ENCODE measurements around the gene NTM. TPM values are rescaled to one million over a fixed set of nuclear protein-coding genes. Genes with fewer than 3 reads are reported as not detected.

Gene NTM
- total RNA-seq, 1 experiment from 2014 or later: 3.1 TPM

DNA sequence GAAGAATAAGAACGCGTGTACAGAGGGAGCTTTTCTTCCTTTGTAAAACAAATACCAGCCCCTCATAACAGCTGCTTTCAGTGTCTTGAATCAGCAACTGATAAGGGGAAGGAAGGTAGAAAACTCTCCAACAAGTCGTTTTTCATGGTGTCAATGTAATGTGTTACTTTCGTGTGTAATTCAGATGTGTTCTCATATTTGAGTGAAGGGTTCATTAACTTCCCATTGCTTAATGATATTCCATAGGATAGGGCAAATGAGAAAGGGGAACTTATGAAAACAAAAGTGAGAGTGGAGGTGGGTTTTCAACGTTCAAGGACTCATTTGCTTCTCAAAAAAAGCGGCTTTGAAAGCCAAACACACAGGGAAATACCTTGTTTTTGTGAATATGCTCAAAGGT lies 452.1 kb downstream of the NTM start:
- DNase-seq (ENCODE audit: low spot score): no peak

DNA sequence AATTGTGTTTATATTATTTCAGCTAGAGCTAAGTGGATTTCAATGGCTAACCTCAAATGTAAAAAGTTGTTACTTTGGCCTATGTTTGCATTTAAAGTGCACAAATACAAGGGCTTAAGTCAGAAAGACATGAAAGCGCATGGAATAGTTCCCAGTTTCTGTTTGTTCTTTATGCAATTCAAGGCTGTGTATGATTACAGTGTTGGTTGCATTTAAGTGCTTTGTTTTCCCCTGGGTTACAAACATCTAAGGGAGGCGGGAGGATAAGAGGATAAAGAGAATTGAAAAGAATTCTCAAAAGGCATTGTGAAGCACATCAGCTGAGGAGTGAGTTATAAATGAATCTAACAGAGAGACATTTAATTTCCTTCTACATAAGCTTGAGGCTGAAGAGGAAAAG lies 453.4 kb downstream of the NTM start:
- DNase-seq (ENCODE audit: low spot score): no peak

DNA sequence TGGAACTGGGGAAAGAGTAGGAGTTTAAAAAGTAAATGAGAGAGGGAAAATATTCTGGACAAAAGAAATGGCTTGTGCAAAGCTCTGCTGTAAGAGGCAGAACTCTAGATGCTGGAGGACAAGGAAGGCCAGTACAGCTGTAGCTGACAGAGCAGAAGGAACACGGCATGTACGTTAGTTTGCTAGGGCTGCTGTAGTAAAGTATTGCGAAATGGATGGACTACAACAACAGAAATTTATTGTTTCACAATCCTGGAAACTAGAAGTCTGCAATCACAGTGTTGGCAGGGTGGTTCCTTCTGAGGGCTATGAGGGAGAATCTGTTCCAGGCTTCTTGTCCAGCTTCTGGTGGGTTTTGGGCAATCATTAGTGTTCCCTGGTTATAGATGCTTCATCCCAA lies 454.4 kb downstream of the NTM start:
- no peak for DNase-seq (ENCODE audit: low spot score)

DNA sequence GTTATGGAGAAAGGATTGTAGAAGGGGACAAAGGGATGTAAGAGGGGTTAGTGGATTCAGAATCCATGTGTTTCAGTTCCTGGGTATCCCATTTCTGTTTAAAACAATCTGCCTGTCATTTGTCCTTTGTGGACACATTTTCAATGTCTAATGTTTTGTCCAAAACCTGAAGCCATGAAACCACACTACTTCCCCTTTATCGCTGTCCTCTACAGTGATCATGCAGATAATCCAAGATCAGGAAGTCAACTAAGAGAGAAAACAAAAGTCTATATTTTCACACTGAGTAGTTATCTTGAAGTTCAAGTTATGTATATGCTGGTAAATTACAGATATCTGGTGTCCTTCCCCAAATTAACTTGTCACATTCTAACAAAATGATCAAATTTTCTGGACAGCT lies 457.0 kb downstream of the NTM start:
- no peak for DNase-seq (ENCODE audit: low spot score)

DNA sequence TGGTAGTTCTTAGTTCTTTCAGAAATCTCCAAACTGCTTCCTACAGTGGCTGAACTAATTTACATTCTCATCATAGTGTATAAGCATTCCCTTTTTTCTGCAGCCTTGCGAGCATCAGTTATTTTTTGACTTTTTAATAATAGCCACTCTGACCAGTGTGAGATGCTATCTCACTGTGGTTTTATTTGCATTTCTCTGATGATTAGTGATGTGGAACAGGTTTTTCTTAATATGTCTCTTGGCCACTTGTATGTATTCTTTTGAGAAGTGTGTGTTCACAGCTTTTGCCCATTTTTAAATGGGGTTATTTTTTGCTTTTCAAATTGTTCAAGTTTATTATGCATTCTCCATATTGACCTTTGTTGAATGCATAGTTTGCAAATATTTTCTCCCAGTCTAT lies 459.3 kb downstream of the NTM start:
- no peak for DNase-seq (ENCODE audit: low spot score)

DNA sequence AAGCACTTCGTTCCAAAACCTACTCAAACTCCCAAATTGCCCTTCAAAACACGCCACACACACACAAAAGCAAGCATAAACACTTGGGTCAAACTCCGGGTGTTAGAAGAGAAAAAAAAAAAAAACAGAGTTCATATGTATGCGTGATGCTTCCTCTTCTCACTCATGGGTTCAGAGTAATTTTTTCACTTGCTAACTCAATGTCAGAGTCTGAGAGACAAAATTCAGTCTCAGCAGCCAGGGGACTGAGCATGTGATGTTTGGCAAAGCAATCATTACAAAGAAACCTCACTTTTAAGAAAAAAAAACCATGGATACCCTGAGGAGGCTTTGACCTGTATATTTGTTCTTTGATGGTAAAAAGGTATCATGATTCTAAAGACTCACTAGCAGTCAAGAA lies 461.7 kb downstream of the NTM start:
- no peak for DNase-seq (ENCODE audit: low spot score)

DNA sequence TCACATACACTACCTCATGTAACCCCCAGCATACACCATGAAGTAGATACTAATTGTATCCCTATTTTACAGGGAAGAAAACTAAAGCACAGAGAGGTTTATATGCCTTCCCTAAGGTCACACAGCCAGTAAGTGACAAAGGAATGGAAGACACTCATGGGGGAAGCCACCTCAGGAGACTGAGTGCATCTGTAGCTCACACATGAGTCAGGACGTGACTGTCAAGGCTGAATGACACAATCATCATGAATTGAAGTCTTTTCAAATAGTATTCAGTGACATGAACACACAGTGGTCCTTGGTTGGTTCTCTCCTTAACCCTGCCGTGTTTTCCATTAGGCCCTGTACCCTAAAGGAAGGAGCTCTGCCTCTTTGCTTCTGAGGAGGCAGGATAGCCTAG lies 463.0 kb downstream of the NTM start:
- no peak for DNase-seq (ENCODE audit: low spot score)

DNA sequence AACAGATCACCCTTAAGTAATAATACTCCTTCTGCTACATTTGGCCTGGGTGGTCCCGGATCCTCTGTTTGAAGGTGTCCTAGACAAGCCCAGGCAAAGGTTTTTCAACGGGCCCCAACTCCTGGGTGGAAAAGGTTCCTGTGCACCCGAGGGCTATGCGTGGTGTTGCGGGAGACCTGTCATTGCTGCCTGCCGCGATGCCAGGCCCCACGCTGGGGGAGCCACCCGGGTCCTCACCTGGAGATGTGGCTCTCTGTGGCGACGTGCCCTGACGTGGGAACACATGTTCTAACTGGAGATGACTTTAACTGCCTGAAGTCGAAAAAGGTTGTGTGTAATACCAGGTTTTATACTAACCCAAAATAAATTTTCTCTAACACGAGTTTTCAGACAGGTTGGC lies 467.1 kb downstream of the NTM start:
- DNase-seq (ENCODE audit: low spot score): no peak

DNA sequence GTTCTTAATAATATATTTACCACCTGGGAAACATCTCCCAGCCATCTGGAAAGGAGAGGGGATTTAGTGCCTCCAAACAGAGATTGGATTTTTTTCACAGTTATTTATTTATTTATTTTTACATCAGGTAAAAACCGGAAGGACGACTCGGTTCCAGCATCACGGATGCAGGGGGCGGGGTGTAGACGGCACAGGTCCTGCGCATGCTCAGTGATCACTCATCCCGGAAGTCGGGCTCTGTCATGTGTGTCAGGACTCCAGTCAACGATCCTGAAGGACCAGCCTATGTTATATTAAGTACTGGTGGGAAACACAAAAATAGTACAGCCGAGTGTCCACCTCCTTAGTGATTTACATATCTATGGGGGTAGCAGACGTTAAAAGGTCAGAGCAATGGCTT lies 467.6 kb downstream of the NTM start:
- no peak for DNase-seq (ENCODE audit: low spot score)

DNA sequence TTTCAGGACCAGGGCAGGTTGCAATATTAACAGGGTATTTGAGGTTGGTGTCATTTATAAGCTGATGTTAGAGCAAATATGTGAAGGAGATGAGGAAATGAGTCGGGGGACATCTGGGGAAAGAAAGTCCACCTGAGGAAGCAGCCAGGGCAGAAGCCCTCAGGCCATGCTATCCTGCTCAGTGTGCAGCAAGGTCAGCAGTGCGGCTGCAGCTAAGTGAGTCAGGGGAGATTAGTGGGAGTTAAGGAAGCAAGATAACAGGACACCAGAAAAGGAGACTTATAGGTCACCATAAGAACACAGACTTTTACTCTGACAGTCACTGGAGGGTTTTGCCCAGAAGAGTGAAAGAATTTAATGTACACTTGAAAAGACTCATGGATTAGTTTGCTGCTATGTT lies 468.9 kb downstream of the NTM start:
- no peak for DNase-seq (ENCODE audit: low spot score)

DNA sequence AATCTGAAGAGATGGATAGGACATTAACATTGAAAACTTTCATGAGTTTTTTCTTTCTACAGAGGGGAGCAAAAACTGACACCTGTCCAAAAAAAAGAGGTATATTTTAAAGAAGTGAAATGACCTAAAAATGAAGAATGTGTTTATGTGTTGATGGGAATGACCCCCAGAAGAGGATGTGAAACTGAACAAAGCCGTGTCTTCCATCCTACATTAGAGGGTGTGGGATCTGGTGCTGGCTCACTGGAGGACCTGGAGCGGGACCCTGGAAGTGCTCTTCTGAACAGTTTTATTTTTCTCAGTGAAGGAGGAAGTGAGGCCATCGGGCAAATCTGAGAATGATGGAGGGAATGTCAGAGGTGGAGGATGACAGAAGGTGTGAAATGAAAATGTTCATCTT lies 470.1 kb downstream of the NTM start:
- no peak for DNase-seq (ENCODE audit: low spot score)

DNA sequence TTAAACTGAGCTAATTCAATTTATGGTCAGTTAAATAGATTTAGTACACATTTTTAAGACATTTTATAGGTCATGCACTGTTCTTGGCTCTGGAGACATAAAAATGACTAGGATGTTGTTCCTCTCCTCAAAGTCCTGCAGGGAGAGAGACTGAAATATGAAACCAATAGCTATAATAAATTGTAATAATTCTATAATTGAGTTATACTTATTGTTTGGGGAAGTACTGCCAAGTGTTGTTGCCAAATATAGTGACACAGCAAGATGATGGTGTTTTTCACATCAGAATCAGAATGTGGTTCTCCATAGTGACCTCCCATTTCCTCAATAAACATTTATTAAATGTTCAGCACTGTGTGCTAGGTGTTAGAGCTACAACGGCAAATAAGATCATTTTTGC lies 470.6 kb downstream of the NTM start:
- DNase-seq (ENCODE audit: low spot score): no peak

DNA sequence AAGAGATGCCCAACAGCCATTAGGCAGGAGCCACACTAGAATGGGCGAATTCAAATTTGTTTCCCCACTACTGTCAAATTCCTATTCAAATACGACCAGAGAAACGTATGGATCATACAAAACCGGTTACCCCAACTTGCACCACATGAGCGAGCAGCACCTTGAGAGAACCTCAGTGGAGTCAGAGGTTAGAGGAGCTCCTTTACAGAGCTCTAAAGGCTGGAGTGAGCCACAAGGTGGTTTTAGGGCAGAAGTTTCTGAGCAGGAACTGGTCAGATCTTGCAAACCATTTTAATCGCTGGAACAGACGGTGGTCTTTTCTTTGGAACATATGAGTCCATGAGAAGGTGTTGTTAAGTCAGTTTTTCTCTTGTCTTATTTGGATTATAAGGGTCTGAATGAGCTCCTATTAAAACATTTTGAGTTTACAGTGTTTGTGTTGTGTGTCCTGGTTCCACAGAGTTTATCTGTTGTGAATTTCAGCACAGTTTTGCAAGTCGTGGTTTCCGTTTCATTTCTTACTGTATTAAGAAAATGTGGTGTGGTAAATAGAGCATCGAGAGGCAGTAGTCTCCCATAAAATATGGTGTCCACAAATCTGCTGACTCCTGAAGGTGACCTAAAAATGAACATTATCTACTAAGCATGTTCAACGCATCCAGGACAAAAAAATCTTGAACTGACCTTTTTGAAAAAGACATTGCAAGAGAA lies 471.7 kb downstream of the NTM start:
- DNase-seq (ENCODE audit: low spot score): no peak

DNA sequence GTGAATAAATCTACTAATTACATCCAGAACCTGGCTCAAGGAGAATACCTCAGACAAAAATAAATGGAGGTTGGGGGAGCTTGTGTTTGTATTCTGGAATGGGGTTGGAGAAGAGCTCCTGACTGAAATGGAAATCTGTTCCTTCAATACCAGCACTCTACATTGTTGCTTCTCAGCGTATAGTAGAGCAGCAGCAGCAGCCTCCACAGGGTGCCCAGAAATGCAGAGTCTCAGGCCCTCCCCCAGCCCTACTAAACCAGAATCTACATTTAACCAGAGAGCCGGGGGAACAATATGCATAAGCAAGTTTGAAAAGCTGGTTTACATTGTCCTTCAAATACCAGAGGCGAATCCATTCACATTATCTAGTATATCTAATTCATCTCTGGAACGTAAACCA lies 474.8 kb downstream of the NTM start:
- no peak for DNase-seq (ENCODE audit: low spot score)

DNA sequence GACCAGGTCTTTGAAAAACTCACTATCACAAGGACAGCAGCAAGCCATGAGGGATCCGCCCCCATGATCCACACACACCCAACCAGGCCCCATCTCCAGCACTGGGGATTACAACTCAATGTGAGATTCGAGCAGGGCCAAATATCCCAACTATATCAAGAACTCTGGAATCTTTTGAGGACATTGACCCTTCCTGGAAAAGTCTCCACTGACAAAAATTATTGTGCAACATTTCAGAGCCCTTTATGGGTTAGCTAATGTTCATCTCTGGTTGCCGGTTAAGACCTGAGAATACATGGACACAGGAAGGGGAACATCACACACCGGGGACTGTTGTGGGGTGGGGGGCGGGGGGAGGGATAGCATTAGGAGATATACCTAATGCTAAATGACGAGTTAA lies 479.1 kb downstream of the NTM start:
- no peak for DNase-seq (ENCODE audit: low spot score)

DNA sequence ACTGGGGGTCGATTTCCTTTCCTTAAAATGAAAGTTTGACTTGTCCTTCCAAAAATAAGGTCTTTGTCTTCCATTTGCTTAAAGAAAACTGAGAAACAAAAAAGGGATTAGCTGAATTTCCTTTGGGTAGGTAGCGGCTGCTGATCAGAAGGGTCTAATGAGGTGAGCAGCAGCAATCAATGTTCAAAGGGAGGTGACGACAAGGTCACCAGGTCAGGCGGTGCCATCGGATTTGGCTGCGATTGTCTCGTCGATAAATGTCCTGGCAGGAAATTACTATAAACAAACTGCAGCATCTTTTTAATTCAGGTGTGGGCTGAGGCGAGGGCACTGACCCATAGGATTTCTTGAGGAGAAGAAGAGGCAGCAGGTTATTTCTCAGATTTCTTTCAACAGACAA lies 480.1 kb downstream of the NTM start:
- no peak for DNase-seq (ENCODE audit: low spot score)

DNA sequence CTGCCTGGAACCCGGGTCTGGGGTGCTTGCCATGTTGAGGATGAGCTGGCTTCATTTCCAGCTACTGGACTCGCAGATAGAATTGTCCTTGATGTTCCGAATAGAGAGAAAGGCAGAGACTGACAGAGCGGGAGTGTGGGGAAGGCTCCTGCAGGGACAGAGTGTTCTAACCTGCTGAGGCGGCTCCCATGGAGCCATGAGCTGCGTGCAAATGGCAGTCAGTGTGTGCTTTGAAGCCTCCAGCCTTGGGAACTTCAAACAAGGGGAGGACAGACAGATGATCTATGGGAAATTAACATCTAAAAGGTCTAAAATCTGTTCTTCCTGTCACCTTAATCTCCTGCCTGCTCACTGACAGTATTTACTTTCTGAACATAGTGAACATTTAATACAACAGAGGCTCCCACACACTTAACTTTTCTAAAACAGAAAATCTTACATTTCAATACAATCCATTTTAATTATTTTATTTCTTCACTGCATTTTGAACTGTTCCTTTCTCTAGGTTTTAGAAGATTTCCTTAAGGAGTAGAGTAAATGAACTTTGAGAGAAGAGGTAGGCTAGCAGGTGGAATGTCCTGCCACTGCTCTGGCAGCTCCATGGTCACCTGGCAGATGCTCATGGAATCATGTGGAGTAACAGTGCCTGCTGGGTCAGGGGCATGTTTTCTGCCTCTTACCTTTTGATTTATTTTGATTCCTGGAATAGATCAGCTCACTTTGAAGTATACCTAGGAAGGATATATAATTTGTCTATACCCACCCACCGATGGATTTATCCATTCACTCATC lies 481.7 kb downstream of the NTM start:
- DNase-seq (ENCODE audit: low spot score): no peak

DNA sequence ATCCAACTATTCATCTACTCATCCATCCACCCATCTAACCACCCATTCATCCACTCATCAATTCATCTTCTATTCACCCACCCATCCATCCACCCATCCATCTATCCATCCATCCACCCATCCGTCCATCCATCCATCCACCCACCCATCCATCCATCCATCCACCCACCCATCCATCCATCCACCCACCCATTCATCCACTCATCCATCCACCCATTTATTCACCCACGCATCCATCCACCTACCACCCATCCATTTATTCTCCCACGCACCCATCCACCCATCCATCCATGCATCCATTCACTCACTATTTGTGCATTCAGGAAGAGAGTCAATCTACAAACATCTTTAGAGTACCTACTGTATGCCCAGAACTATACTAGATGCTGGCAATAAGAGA lies 482.3 kb downstream of the NTM start:
- DNase-seq (ENCODE audit: low spot score): no peak

DNA sequence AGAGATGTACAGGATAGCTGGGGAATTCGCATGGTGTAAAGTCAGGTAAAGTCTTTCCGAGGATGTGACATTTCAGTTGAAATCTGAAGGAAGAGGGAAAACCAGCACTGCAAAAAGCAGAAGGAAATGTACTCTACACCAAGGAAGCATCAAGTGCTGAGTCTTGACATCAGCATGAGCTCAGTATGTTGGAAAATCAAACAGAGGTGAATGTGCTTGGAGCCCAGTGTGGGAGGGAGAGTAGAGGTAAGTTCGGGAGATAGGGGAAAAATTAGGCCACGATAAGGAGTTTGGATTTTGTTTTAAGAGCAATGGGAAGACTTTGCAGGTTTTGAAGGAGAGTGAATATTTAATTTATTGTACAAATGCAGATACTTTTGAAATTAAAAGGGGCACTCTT lies 484.0 kb downstream of the NTM start:
- no peak for DNase-seq (ENCODE audit: low spot score)

DNA sequence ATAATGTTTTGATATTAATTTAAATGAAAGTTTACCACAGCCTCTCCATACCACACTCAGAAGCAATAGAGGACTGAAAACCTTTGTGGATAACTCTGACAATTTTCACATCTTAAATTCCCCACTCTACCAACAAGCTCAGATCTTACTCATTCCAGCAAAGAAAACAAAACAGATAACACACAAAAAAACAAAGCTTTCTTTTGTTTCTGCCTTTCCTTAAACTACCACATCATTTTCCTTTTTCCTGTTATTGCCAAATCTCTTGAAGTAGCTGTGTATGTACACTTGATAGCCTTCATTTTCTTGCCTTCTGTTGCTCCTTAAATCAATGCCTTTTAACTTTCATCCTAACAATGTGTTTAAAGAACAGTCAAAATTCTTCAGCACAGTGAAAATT lies 484.9 kb downstream of the NTM start:
- no peak for DNase-seq (ENCODE audit: low spot score)

DNA sequence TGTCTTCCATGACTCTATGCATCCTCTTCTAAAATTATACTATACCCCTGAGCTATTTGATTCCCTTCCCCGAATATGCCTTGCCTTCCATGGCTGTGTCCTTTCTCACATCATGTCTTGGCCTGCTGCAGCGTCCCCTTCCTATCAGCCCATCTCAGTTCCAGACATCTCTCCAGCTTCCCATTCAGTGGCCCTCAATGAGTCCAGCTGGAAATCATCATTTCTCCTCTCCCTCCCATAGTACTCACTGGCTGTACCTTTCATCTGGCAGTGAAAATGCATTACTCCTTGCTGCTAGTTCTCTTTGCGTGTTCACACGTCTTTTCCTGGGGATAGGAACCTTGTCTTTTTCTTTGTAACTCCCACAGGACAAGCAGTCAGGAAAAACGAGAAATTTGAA lies 486.8 kb downstream of the NTM start:
- DNase-seq (ENCODE audit: low spot score): no peak

DNA sequence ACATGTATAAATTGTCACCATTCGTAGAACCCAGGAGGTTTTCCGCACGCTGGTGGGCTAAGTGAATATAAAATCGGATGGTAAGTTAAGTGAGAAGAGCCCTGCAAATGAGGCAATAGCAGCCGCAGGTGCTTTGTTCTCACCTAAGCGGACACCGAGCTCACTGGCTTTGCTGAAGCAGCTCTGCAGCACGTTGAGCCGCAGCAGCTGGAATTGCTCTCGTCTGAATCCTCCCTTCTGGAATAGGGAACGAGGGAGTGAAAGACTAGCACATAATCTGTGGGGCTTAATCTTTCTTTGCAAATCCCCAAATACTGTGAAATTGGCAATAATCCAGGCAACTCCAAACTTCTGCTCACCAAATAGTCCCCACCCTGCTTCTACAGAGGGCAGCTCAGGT lies 488.1 kb downstream of the NTM start:
- DNase-seq (ENCODE audit: low spot score): no peak

DNA sequence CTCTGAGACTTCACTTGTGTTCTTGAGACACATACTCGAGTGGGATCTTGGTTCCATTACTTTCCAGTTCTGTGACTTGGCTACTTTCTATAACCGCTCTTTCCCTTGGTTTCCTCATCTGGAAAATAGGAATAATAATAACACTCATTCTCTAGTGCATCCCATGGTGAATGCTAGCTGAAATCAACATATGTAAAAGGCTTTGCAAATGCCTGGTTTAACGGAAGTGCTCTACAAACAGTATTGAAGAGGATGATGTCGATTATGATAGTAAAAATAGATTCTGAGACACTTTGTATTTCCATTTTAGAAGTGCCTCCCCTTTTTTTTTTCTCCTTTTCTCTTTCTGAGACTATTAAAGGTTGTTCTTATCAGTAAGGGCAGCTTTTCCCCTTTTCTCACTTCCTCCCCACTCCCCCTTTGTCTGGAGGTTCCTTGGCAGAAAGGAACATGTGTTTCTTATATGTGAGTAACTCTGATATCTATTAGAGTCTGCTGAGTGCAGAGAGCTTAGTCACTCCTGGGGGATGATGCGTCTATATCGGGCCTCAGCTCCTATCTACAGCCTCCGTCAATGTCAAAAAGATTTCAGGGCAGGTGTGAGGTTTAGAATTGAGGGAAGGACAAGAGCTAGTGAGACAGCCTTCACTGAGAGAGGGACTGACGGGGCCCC lies 489.3 kb downstream of the NTM start:
- DNase-seq (ENCODE audit: low spot score): no peak
